ENCODE measurements around the gene SLC22A3. TPM values are rescaled to one million over a fixed set of nuclear protein-coding genes. Genes with fewer than 3 reads are reported as not detected.

Gene SLC22A3
- total RNA-seq, 1 experiment from 2014 or later = 4.1 TPM

GRCh38 chr6:160455081-160455480, 106.9 kb downstream of the SLC22A3 start:
- no peak for DNase-seq (ENCODE audit: low spot score)
- Mint-ChIP-seq H3K27me3 (ENCODE audit: low read depth) (no peaks in the 10 kb centered on the region; the same call in 1 of the 2 replicates), H3K27ac (no peak overlapping the region), H3K4me1 (peaks cover 7% of the 10 kb centered on the region), H3K36me3 (peaks cover 8% of the 10 kb centered on the region), H3K9me3 (peaks cover 9% of the 10 kb centered on the region), H3K4me3 (no peak overlapping the region)
- no peak for ATAC-seq
- ChIA-PET POLR2A (no interaction called here), CTCF (interaction anchor here (0.6 to 3.1 kb wide), 24 partner anchors 9 to 591 kb away, joined by 3 to 28 read pairs (median 4); no protein-coding TSS in a partner anchor)
- no peak for TF ChIP-seq ZNF281 (CRISPR knock-in tag; IDR thresholded peaks at IDR 0.05)

GRCh38 chr6:160455541-160456213, 107.5 kb downstream of the SLC22A3 start:
- CTCF ChIA-PET = interaction anchor here (0.6 to 3.1 kb wide), 26 partner anchors 10 to 592 kb away, joined by 3 to 28 read pairs (median 4); no protein-coding TSS in a partner anchor
- DNase-seq (ENCODE audit: low spot score) (peak; percentile 79), ATAC-seq (peak; percentile 90)
- POLR2A ChIA-PET = no interaction called here
- TF ChIP-seq CTCF (IDR thresholded peaks at IDR 0.05) (peak; percentile 89), ZNF317 (CRISPR knock-in tag; IDR thresholded peaks at IDR 0.05; ENCODE audit: borderline replicate concordance, low read depth) (no peak), MAX (CRISPR knock-in tag; IDR thresholded peaks at IDR 0.05) (no peak), ATF2 (CRISPR knock-in tag; IDR thresholded peaks at IDR 0.05; ENCODE audit: borderline replicate concordance, low read depth) (no peak), GABPB1 (CRISPR knock-in tag; IDR thresholded peaks at IDR 0.05) (0 out of 2 replicates have a peak, but pooled peaks have one; percentile 33), RORB (CRISPR knock-in tag; IDR thresholded peaks at IDR 0.05) (no peak), ESRRA (CRISPR knock-in tag; IDR thresholded peaks at IDR 0.05; ENCODE audit: borderline replicate concordance) (peak; percentile 68; the same call in 1 of the 2 replicates), STAT6 (CRISPR knock-in tag; conservative IDR thresholded peaks at IDR 0.05; ENCODE audit: low read depth) (no peak), PREB (CRISPR knock-in tag; IDR thresholded peaks at IDR 0.05; ENCODE audit: borderline replicate concordance) (peak; percentile 19; the same call in 1 of the 2 replicates), GRHL2 (CRISPR knock-in tag; IDR thresholded peaks at IDR 0.05; ENCODE audit: insufficient replicate concordance, severe bottlenecking) (no peak), NR2C2 (CRISPR knock-in tag; IDR thresholded peaks at IDR 0.05) (no peak), EMX1 (CRISPR knock-in tag; IDR thresholded peaks at IDR 0.05) (no peak)
- Mint-ChIP-seq H3K4me3 (no peak overlapping the region), H3K36me3 (peaks cover 5% of the 10 kb centered on the region), H3K27me3 (ENCODE audit: low read depth) (no peaks in the 10 kb centered on the region), H3K4me1 (peaks cover 7% of the 10 kb centered on the region), H3K9me3 (peaks cover 4% of the 10 kb centered on the region), H3K27ac (no peak overlapping the region)

Measured in WTC11 (cell line).